ENCODE data around the gene ACTR10. TPM values are rescaled to one million over a fixed set of nuclear protein-coding genes. Genes with fewer than 3 reads are reported as not detected.

The ACTR10 gene
- total RNA-seq, 2 experiments from 2014 or later: 38.8 to 43.6 TPM

DNA sequence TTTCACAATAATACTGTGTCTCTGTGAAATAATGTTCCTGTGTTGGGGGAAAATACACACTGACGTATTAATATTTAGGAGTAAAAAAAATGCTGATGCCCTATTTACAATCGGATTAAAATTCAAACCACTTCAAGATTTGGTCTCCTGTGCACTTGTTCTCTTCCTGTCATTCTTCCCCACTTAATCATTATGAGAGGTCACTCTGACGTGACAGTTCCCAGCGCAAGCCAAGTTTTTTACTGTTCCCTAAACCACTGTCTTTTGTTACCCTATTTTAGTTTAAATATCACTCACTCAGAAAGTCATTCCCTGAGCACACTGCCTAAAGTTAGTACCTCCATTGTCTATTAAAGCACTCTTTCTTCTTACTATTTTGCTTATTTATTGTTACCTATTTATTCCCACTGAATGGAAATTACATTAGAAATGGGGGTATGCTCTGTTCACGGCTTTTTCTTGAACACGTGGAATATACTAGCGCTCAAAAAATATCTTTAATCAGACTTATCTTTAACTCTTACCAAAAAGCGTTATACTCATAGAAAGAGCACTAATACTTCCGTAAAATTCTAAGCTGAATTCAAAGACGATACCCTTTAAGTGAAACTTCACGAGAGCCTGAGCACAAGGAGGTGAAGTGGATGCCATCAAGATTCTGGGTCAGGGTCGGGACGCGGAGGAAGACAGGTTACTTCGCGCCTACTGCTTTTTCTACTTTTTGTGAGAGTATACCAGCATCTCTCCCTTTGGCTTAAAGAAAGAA, 44.0 kb downstream of the ACTR10 start:
- Mint-ChIP-seq H3K36me3 (ENCODE audit: low read depth) (peaks cover 32% of the 10 kb centered on the region), H3K4me3 (peak overlapping the region; percentile 99), H3K27ac (peak overlapping the region; percentile 99), H3K4me1 (ENCODE audit: low read depth) (peaks cover 52% of the 10 kb centered on the region), H3K9me3 (peaks cover 2% of the 10 kb centered on the region), H3K27me3 (no peaks in the 10 kb centered on the region)
- Histone ChIP-seq H3K36me3 (ENCODE audit: insufficient read depth, low read length) (peaks cover 19% of the 10 kb centered on the region), H3K27me3 (ENCODE audit: control insufficient read depth in 1 of 2, insufficient read depth in 2 of 2, low read length in 2 of 2) (no peaks in the 10 kb centered on the region), H3K4me3 (ENCODE audit: low read length) (peak overlapping the region; percentile 72), H3K4me1 (ENCODE audit: insufficient read depth, low read length) (peaks cover 13% of the 10 kb centered on the region), H3K27ac (ENCODE audit: low read depth in 1 of 2, low read length in 2 of 2) (peak overlapping the region; percentile 93 to 96), H3K9me3 (ENCODE audit: control insufficient read depth in 1 of 2, insufficient read depth in 1 of 2, low read length in 2 of 2) (no peaks in the 10 kb centered on the region)
- intact Hi-C loops (cut with DNase I, micrococcal nuclease): loop anchor here (1.0 to 5.0 kb wide), 6 partner anchors 38 to 183 kb away; partner anchors contain the start of genes KIAA0586 (in 2 of the 2), TIMM9 (in 2 of the 2), ACTR10 (in 1 of the 2) and ARID4A (in 1 of the 2)
- CTCF ChIA-PET: interaction anchor here (1.0 to 1.4 kb wide), 2 partner anchors 52 to 152 kb away, joined by 3 read pairs; no protein-coding TSS in a partner anchor
- POLR2A ChIA-PET: interaction anchor here (0.8 to 4.4 kb wide), 14 partner anchors 9 to 1240 kb away, joined by 3 to 102 read pairs (median 4); partner anchors contain the start of genes ACTR10, ARID4A, JKAMP and KIAA0586
- TF ChIP-seq, protein P1, sequence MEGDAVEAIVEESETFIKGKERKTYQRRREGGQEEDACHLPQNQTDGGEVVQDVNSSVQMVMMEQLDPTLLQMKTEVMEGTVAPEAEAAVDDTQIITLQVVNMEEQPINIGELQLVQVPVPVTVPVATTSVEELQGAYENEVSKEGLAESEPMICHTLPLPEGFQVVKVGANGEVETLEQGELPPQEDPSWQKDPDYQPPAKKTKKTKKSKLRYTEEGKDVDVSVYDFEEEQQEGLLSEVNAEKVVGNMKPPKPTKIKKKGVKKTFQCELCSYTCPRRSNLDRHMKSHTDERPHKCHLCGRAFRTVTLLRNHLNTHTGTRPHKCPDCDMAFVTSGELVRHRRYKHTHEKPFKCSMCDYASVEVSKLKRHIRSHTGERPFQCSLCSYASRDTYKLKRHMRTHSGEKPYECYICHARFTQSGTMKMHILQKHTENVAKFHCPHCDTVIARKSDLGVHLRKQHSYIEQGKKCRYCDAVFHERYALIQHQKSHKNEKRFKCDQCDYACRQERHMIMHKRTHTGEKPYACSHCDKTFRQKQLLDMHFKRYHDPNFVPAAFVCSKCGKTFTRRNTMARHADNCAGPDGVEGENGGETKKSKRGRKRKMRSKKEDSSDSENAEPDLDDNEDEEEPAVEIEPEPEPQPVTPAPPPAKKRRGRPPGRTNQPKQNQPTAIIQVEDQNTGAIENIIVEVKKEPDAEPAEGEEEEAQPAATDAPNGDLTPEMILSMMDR (IDR thresholded peaks at IDR 0.05): no peak
- DNase-seq: peak in 3 of 14 experiments; percentile 10 to 37 (median 27)
- ATAC-seq (ENCODE audit: poor library complexity): peak; percentile 41

DNA sequence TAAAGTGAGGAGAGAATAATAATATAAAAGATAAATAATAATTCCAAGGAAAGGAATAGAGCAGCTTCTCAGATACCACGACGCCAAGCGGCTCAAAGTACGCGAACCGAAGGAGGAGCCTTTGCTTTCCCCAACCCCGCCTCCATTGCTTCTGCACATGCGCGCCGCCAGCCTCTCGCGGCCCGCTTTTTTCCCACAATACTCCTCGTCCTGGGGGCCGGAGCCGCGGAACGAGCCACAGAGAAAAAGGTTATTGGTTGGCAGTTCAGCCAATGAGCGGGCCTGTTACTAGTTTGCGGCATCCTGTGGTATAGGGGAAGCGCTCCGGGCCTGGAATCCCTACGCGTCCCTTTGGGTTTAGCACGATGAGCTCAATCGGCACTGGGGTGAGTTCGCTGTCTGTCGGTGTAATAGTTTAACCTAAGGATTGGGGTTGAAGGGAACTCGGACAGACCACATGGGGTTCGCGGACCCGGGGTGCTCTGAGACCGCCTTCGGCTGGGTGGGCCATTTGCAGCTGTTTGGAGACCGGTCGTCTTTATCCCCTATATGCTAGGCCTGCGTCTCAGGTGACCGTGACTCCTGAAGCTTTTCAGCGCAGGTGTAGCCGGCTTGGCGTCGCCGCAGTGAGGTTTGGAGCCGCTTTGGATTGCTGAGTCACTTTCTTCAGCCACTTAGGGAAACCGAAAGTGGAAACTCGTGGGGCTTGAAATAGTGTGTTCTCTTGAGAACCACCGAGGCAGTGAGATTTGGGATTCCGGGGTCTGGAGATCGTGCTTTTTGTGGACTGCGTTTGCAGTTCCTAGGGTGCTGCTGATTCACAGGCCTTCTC, 44.8 kb downstream of the ACTR10 start, which contains the start of gene PSMA3:
Gene PSMA3, plus strand, starts transcription at position 288 of the 832 bp plus-strand sequence. Its CDS starts 78 bp downstream, at position 366.
- Histone ChIP-seq H3K36me3 (ENCODE audit: insufficient read depth, low read length) (peaks cover 27% of the 10 kb centered on the region), H3K4me3 (ENCODE audit: low read length) (peak within 1 kb of the TSS; percentile 72), H3K27ac (ENCODE audit: low read depth in 1 of 2, low read length in 2 of 2) (peak within 1 kb of the TSS; percentile 93 to 96), H3K4me1 (ENCODE audit: insufficient read depth, low read length) (peaks cover 12% of the 10 kb centered on the region), H3K27me3 (ENCODE audit: control insufficient read depth in 1 of 2, insufficient read depth in 2 of 2, low read length in 2 of 2) (no peaks in the 10 kb centered on the region), H3K9me3 (ENCODE audit: control insufficient read depth in 1 of 2, insufficient read depth in 1 of 2, low read length in 2 of 2) (no peaks in the 10 kb centered on the region)
- H3K4me1 Mint-ChIP-seq (ENCODE audit: low read depth): peaks cover 52% of the 10 kb centered on the region
- intact Hi-C loops (cut with DNase I, micrococcal nuclease): loop anchor here (1.0 to 5.0 kb wide), 6 partner anchors 38 to 183 kb away; partner anchors contain the start of genes KIAA0586 (in 2 of the 2), TIMM9 (in 2 of the 2), ACTR10 (in 1 of the 2) and ARID4A (in 1 of the 2)
- peak; percentile 96 to 99 (median 97) for DNase-seq
- H3K9me3 Mint-ChIP-seq: peaks cover 1% of the 10 kb centered on the region
- ATAC-seq (ENCODE audit: poor library complexity): peak; percentile 89
- CTCF ChIA-PET: interaction anchor here (1.0 to 1.4 kb wide), 2 partner anchors 53 to 152 kb away, joined by 3 read pairs; no protein-coding TSS in a partner anchor
- peaks cover 32% of the 10 kb centered on the region for H3K36me3 Mint-ChIP-seq (ENCODE audit: low read depth)
- TF ChIP-seq, protein P1 (IDR thresholded peaks at IDR 0.05): no peak
- H3K4me3 Mint-ChIP-seq: peak within 1 kb of the TSS; percentile 99
- peak within 1 kb of the TSS; percentile 99 for H3K27ac Mint-ChIP-seq
- POLR2A ChIA-PET: interaction anchor here (0.8 to 4.4 kb wide), 20 partner anchors 8 to 1239 kb away, joined by 3 to 102 read pairs (median 4); partner anchors contain the start of genes ACTR10, ARID4A, JKAMP and KIAA0586
- no peaks in the 10 kb centered on the region for H3K27me3 Mint-ChIP-seq

DNA sequence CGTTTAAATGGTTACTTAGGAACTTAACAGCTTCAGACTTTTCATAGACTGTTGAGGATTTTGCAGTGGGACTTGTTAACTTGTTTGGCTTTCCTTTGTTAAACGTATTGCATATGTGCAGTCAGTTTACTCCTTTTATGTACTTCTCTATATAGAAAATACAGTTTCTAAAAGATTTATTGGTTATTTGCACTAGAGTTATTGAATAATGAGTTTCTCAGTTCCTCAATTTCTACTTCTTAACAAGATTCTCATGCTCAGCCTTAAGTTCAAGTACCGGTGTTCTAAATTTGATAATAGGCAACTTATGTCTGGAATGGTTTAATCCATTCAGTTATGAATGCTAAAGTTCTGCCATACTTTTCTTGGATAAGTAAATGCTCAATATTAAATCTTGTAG, 45.6 kb downstream of the ACTR10 start:
- CTCF ChIA-PET: no interaction called here
- ATAC-seq (ENCODE audit: poor library complexity) (no peak), DNase-seq (no peak)
- peak overlapping the region; percentile 72 for H3K4me3 ChIP-seq (ENCODE audit: low read length)
- TF ChIP-seq, protein P1 (IDR thresholded peaks at IDR 0.05): no peak
- H3K27ac Mint-ChIP-seq: peak overlapping the region; percentile 99
- H3K27me3 Mint-ChIP-seq: no peaks in the 10 kb centered on the region
- peak overlapping the region; percentile 99 for H3K4me3 Mint-ChIP-seq
- peaks cover 39% of the 10 kb centered on the region for H3K36me3 Mint-ChIP-seq (ENCODE audit: low read depth)
- no peaks in the 10 kb centered on the region for H3K9me3 Mint-ChIP-seq
- peaks cover 33% of the 10 kb centered on the region for H3K36me3 ChIP-seq (ENCODE audit: insufficient read depth, low read length)
- H3K4me1 ChIP-seq (ENCODE audit: insufficient read depth, low read length): peaks cover 12% of the 10 kb centered on the region
- POLR2A ChIA-PET: interaction anchor here (0.8 to 4.4 kb wide), 12 partner anchors 13 to 1239 kb away, joined by 3 to 102 read pairs (median 4); partner anchors contain the start of genes ACTR10, ARID4A, JKAMP and L3HYPDH
- intact Hi-C loops (cut with DNase I, micrococcal nuclease): loop anchor here (2.0 kb wide), 3 partner anchors 45 to 181 kb away; partner anchors contain the start of genes ACTR10 (in 1 of the 2), KIAA0586 (in 1 of the 2) and TIMM9 (in 1 of the 2)
- H3K4me1 Mint-ChIP-seq (ENCODE audit: low read depth): peaks cover 57% of the 10 kb centered on the region
- H3K27ac ChIP-seq (ENCODE audit: low read depth in 1 of 2, low read length in 2 of 2): peak overlapping the region; percentile 93 to 96
- no peaks in the 10 kb centered on the region for H3K9me3 ChIP-seq (ENCODE audit: control insufficient read depth in 1 of 2, insufficient read depth in 1 of 2, low read length in 2 of 2)
- no peaks in the 10 kb centered on the region for H3K27me3 ChIP-seq (ENCODE audit: control insufficient read depth in 1 of 2, insufficient read depth in 2 of 2, low read length in 2 of 2)

Data from CD4-positive, alpha-beta T cell (primary cell).